ENCODE measurements around the gene SLC30A2. TPM values are rescaled to one million over a fixed set of nuclear protein-coding genes. Genes with fewer than 3 reads are reported as not detected.
A peak's percentile ranks its signal among the peaks of the same experiment; 100 is the strongest.

SLC30A2 gene
- total and polyA plus RNA-seq, 9 of the 15 experiments (the other 6 are each of a cell fraction or from before 2014, with no cell fraction given), result 0.01 to 0.18 (median 0.06) TPM; not detected in 3

DNA sequence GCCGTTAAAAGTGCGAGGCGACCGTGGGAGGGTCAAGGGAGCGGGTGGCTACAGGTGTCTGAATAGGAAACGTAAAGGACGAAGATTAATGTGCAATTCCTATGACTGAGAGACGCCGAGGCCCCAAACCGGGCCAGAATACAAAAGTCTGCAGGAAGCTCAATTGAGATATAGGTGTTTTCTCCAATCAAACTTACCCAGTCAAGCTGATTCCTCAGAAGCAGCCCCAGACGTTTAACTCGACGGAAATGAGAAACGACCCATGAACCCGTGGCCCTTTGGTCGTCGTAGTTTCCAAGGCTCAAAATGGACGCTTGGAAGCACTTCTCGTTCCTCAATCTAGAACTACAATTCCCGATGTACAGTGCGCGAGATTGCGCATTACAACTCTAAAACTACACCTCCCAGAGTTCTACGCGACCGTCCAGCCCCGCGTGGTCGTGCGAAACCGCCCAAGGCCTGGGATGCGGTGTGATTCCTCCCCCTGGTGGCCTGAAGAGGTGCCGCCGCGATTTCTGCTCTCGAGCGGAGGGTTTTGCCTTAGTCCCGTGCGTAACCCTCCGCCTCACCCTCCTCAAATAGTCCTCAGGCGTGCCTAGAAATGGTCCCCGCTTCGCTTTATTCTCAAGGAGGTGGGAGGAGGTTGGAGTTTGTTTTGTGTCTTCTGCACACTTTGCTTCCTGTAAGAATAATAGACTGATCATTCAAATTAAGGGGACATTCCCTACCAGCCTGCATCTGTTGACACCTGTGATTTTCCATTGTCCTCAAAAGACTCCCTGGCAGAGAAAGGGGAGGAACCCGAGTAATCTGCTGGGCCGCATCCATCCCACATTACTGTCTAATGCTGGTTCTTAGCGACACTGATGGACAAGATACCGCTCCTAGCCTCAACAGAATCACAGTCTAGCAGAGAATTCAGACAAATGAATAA lies 47.8 kb downstream of the SLC30A2 start, which contains the start of gene PAFAH2 (continued):
- TF ChIP-seq UBTF (IDR thresholded peaks at IDR 0.05; ENCODE audit: borderline replicate concordance in 1 of 2, low read depth in 2 of 2, low read length in 2 of 2) (0 out of 4 replicates have a peak, but pooled peaks of 1 of the 2 experiments have one; percentile 13), LCOR (CRISPR knock-in tag; IDR thresholded peaks at IDR 0.05) (peak; percentile 92), ZNF133 (CRISPR knock-in tag; IDR thresholded peaks at IDR 0.05) (no peak), HMBOX1 (IDR thresholded peaks at IDR 0.05) (no peak), ARID3B (CRISPR knock-in tag; IDR thresholded peaks at IDR 0.05; ENCODE audit: borderline replicate concordance) (no peak)
- TF ChIP-seq, protein P1, sequence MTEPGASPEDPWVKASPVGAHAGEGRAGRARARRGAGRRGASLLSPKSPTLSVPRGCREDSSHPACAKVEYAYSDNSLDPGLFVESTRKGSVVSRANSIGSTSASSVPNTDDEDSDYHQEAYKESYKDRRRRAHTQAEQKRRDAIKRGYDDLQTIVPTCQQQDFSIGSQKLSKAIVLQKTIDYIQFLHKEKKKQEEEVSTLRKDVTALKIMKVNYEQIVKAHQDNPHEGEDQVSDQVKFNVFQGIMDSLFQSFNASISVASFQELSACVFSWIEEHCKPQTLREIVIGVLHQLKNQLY (CRISPR knock-in tag; conservative IDR thresholded peaks at IDR 0.05), result no peak; a peak in 1 of 4 replicates
- TF ChIP-seq, protein P2, sequence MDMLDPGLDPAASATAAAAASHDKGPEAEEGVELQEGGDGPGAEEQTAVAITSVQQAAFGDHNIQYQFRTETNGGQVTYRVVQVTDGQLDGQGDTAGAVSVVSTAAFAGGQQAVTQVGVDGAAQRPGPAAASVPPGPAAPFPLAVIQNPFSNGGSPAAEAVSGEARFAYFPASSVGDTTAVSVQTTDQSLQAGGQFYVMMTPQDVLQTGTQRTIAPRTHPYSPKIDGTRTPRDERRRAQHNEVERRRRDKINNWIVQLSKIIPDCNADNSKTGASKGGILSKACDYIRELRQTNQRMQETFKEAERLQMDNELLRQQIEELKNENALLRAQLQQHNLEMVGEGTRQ (CRISPR knock-in tag; IDR thresholded peaks at IDR 0.05), result peak; percentile 94
- TF ChIP-seq, protein P3, sequence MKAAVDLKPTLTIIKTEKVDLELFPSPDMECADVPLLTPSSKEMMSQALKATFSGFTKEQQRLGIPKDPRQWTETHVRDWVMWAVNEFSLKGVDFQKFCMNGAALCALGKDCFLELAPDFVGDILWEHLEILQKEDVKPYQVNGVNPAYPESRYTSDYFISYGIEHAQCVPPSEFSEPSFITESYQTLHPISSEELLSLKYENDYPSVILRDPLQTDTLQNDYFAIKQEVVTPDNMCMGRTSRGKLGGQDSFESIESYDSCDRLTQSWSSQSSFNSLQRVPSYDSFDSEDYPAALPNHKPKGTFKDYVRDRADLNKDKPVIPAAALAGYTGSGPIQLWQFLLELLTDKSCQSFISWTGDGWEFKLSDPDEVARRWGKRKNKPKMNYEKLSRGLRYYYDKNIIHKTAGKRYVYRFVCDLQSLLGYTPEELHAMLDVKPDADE (conservative IDR thresholded peaks at IDR 0.05; ENCODE audit: control insufficient read depth, low read depth, low read length), result peak; percentile 100
